ENCODE results near the gene CAMK1G.
A peak's percentile ranks its signal among the peaks of the same experiment; 100 is the strongest.

The CAMK1G gene

GRCh38 chr1:209601809-209602657, 18.5 kb downstream of the CAMK1G start:
- peak; percentile 69 for DNase-seq

DNA sequence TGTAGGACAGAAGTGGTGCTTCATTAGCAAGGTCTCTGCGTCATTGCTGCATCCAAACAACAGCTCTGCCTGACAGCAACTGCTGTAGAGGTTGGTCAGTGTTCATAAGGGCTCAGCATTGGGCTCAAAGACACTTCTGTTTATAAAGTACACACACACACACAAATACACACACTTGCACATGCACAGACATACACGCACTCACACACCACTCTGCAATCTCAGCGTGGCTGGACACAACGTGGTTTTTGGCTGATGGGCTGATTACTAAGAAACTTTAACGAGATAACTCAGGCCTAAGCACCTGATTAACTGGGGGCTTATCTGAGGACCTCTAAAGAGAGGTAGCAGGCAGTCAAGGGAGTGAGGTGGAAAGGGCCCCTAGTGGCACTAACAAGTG, 20.4 kb downstream of the CAMK1G start:
- no peak for DNase-seq

GRCh38 chr1:209607102-209607794, 23.7 kb downstream of the CAMK1G start:
- DNase-seq = peak; percentile 67

GRCh38 chr1:209607795-209608178, 24.3 kb downstream of the CAMK1G start:
- DNase-seq = no peak

DNA sequence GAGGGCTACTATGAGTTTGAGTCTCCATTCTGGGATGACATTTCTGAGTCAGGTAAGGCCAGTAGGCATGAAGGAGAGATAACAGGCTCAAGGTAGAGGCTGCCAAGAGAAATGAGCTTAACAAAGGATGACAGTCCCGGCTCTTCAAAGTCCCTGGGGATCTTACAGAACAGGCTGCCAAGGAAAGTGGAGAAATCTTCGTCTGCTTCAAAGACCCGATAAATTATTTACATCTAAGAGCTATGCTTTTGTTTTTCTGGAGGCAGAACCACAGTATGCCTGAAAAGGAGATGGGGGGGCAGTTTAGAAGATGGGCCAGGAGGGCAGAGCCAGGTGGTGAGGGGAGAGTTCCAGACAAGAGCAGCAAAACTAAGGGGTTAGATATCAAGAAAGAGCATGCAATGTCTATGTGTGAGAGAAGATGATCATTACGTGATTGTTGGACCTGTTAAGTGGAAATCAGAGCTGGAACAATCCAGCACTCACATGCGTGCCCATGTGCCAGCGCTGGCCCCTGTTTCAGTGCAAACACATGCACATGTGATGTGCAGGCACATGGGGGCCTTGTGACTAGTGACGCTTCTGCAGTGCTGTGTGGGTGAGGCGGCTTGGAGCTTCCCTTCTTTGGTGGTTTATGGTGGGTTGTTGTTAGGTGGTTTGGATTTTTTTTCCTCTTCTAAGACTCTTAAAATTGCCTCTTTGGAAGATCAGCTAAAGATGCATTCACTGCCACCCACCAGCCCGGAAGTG, 25.7 kb downstream of the CAMK1G start:
- no peak for DNase-seq

GRCh38 chr1:209609791-209610630, 26.5 kb downstream of the CAMK1G start:
- no peak for DNase-seq

GRCh38 chr1:209610631-209610905, 27.1 kb downstream of the CAMK1G start:
- no peak for DNase-seq

DNA sequence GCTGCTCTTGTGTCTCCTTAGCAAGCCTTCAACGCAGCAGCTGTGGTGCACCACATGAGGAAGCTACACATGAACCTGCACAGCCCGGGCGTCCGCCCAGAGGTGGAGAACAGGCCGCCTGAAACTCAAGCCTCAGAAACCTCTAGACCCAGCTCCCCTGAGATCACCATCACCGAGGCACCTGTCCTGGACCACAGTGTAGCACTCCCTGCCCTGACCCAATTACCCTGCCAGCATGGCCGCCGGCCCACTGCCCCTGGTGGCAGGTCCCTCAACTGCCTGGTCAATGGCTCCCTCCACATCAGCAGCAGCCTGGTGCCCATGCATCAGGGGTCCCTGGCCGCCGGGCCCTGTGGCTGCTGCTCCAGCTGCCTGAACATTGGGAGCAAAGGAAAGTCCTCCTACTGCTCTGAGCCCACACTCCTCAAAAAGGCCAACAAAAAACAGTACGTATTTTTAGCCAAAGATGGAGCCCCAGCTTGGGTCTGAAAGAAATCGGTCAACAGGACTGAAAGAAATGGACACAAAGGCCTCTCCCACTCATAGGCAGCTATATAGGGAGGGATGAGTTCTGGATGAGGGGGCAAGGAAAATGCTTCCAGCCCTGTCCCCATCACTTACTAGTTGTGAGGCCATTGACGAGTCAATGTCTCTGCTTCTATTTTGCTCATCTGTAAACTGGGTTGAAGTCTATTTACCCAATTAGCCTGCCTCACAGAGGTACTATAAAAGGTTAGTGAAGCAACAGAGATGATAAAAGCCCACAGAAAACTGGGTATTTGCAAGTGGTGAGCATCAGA, 28.5 kb downstream of the CAMK1G start:
- DNase-seq = no peak

GRCh38 chr1:209612646-209613399, 29.3 kb downstream of the CAMK1G start:
- no peak for DNase-seq

DNA sequence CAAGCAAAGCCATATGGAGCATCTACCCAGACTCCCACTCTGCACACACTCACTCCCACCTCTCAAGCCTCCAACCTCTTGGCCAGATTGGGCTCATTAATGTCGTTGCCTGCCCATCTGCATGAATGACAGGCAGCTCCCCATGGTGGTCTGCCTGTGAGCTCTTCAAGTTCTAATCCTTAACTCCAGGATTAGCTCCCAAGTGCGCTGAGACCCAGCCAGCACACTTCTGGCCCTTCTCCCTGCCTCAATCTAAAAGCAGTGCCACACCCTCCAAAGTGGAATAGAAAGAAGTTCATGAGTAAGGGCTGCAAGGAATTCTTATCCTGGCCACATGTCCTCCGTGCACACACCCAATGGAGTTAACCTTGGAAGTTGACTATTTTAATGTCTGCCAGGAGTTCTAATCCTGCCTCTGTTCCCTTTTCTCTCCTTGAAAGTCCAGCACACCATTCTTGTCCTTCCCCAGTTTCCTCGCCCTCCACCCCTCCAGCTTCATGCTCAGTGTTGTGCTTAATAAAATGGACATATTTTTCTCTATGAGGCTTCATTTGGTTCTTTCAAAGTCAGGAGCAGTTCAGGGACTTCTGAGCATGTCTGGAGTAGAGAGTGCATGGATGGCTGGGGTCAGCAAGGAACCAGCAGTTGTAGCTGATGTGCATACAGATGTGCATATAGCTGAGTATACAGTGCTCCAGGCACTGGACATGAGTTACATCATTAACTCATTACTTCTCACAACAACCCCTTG, 30.1 kb downstream of the CAMK1G start:
- no peak for DNase-seq

GRCh38 chr1:209614151-209614420, 30.6 kb downstream of the CAMK1G start:
- no peak for DNase-seq

DNA sequence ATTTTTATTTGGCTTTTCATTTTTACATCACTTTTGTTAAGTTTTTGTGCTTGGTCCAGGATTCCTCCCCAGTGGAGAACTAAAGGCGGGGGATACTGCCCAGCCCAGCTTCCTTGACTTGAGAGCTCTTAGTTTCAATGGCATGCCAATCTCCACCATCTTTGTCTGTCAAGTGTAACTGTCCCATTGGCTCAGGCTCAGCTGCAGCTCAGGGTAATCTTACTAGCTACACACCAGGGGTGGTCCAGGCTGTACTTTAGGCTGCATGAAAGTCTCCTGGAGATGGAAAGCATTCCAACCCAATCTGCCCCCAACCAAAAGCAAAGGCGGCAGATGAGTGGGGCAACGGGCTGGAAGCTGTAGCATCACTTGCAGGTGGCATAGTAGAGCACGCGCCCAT, 31.4 kb downstream of the CAMK1G start:
- no peak for DNase-seq

DNA sequence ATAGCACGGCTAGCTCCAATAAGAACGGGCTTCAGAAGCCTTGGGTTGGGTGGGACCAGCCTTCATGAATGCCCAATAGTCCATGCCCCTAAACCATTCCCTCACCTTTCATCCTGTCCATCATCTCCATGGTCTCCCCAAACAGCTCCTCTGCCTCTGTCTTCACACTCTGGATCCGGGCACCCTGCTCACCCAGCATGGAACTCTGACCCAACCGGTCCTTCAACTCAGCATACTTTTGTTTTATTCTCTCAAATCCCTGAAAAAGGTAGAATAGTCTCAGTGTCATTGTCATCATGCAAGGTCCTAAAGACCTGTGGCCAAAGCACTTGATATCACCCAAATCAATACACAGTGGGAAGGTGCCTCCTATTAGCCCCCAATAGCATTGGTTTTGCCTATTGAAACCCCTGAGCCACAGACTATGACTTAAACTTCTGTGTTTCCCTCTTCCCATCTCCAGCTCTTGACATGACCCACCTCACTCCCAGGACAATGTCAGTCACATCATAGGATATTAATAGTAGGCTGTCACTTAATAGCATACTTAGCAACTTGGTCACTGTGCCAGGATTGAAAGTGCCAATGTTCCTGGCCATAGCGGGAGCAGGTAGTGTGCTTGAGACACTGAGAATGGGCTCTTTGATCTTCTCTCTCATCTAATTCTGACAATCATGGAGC, 33.0 kb downstream of the CAMK1G start:
- DNase-seq = no peak

- DNase-seq = no peak
These were observed 33.6 kb downstream of the CAMK1G start for GRCh38 chr1:209617047-209617673.

DNA sequence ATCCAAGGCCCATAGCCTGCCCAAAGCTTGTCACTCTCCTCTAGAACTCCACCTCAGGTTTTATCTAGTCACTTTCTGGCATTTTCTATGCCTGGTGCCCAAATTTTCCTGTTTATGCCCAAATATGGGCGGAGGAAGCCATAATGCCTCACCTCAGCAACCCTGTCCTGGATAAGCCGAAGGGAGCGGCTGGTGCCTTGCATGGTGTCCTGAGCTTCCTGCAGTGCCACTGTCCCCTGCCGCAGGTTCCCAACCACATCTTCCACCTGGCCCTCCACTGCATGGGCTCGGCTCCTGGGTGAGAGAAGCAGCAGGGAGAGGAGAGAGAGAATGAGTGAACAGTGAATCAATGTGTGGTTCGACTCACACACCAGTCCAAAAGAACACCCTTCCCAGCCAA, 34.2 kb downstream of the CAMK1G start:
- no peak for DNase-seq

DNA sequence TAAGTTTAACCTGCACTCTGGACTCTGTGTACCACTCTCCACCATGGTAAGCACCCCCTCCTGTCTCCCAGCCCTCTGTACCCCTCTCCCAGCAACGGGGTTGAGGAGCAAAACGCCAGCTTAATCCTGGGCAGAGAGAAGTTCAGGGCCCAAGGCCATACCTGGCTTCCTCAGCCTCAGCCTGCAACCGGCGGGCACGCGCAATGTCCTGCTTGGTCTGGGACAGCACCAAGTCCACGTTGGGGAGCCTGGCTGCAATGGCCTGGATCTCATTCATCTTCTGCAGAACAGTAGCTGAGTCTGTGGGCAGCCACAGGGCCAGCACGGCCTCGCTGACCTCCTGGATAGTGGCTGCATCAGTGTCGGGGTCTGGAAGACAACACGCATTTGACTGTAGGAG, 34.8 kb downstream of the CAMK1G start:
- no peak for DNase-seq

GRCh38 chr1:209618756-209619420, 35.4 kb downstream of the CAMK1G start:
- no peak for DNase-seq

DNA sequence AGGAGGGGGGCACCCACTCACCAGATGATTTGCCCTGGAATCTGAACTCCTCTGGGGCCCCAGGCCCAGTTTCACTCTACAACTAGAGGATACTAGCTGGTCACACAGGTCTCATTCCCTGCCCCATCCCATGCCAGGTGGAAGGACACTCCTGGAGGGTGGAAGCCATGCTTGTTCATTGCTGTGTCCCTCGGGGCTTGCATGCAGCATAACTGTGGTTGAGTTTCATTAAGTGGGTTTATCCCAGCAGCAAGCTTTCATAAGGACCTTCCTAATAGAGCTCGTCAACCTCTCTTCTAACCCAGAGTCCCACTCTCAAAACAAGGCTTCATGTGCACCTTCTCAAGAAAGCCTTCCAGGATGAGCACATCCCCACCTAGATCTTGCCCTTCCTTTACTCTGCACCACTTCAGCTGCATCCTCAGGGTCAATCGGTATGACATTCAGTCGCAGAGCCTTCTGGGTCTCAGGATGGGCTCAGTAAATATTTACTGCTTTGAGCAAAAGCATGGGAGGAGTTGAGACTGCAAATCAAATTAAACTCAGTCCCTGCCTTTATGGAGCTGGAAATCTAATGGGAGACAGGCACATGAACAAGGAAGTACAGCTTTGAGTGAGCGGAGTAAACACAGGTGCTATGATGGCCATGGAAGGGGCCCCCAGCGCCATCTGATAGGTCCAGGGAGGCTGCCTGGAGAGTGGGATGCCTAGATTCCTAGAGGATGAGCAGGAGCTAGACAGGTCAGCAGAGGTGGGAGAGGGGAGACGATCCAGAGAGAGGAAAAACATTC, 36.4 kb downstream of the CAMK1G start:
- DNase-seq = no peak
